ENCODE data around the gene SLC25A19.

DNA sequence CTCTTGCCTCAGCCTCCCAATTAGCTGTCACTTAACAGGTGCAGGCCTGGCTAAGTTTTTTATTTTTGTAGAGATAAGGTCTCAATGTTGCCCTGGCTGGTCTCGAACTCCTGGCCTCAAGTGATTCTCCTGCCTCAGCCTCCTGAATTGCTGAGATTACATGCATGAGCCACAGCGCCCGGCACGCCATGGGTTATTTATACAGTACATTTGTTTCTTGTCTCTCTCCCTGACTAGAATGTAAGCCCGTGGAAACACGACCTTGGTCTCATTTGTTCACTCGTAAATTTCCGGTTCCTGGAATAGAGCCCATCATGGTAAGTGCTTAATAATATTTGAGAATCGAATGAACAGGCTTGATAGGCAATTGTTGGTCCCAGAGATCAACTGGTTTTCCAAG lies 2.0 kb downstream of the SLC25A19 start:
- TF ChIP-seq POLR2AphosphoS5 (IDR thresholded peaks at IDR 0.05; ENCODE audit: low read depth, low read length): no peak
- TF ChIP-seq, protein P1, sequence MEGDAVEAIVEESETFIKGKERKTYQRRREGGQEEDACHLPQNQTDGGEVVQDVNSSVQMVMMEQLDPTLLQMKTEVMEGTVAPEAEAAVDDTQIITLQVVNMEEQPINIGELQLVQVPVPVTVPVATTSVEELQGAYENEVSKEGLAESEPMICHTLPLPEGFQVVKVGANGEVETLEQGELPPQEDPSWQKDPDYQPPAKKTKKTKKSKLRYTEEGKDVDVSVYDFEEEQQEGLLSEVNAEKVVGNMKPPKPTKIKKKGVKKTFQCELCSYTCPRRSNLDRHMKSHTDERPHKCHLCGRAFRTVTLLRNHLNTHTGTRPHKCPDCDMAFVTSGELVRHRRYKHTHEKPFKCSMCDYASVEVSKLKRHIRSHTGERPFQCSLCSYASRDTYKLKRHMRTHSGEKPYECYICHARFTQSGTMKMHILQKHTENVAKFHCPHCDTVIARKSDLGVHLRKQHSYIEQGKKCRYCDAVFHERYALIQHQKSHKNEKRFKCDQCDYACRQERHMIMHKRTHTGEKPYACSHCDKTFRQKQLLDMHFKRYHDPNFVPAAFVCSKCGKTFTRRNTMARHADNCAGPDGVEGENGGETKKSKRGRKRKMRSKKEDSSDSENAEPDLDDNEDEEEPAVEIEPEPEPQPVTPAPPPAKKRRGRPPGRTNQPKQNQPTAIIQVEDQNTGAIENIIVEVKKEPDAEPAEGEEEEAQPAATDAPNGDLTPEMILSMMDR (IDR thresholded peaks at IDR 0.05): no peak
- TF ChIP-seq, protein P2, sequence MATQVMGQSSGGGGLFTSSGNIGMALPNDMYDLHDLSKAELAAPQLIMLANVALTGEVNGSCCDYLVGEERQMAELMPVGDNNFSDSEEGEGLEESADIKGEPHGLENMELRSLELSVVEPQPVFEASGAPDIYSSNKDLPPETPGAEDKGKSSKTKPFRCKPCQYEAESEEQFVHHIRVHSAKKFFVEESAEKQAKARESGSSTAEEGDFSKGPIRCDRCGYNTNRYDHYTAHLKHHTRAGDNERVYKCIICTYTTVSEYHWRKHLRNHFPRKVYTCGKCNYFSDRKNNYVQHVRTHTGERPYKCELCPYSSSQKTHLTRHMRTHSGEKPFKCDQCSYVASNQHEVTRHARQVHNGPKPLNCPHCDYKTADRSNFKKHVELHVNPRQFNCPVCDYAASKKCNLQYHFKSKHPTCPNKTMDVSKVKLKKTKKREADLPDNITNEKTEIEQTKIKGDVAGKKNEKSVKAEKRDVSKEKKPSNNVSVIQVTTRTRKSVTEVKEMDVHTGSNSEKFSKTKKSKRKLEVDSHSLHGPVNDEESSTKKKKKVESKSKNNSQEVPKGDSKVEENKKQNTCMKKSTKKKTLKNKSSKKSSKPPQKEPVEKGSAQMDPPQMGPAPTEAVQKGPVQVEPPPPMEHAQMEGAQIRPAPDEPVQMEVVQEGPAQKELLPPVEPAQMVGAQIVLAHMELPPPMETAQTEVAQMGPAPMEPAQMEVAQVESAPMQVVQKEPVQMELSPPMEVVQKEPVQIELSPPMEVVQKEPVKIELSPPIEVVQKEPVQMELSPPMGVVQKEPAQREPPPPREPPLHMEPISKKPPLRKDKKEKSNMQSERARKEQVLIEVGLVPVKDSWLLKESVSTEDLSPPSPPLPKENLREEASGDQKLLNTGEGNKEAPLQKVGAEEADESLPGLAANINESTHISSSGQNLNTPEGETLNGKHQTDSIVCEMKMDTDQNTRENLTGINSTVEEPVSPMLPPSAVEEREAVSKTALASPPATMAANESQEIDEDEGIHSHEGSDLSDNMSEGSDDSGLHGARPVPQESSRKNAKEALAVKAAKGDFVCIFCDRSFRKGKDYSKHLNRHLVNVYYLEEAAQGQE (IDR thresholded peaks at IDR 0.05; ENCODE audit: insufficient read depth in 1 of 2, low read depth in 2 of 2, low read length in 1 of 2): no peak
- no peak for TF ChIP-seq SIN3A (IDR thresholded peaks at IDR 0.05; ENCODE audit: borderline replicate concordance, insufficient read depth, low read depth, low read length)
- TF ChIP-seq TCF7L2 (IDR thresholded peaks at IDR 0.05; ENCODE audit: low read depth, low read length): no peak
